Measurements from ENCODE around the gene HAND1.

HAND1 gene

DNA sequence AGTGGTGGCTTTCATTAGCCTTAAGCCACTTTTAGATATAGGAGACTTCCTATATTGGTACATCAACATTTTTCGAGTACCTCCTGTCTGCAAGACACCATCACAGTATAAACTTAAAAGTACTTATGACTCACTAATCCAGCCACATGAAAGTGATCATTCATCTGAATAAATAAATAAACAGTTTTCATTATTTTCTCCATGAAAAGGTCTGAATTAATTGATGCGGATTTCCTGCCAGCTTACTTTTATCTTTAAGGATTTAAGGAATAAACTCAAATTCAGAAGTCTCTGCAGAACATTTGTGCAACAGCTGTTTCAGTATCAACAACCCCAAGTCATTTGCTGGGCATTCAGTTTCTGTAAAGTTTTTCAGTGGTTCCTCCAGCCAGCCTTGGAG is 28.2 kb downstream of the HAND1 start:
- DNase-seq = no peak

DNA sequence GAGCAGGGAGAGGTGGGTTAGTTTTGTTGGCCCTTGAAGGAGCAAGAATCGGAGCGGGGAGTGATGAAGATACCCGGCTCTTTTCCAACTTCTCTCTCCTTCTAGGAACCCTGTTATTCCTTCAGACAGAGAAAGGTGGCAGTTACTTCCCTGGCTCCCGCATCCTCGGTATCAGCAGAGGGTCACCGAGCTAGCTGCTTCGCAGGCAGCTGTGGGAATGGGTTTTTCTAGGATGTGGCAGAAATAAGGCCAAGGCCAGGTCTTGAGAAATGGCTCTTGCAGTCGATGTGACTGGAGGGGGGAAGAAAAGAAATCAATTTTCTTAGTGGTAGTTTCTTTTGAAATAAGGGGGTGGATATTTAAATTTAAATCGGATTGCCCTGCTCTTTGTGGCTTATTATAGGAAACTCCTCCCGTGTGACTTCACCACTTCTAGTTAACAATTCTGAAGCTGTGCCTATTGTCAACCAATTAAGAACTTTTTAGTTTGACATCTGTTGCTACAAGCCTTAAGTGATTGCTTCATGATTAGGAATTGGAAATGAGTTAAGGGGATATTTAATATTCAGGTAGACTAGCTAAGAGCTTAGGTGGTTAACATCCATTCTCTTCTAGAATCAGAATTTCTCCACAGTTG is 30.8 kb downstream of the HAND1 start:
- no peak for DNase-seq

DNA sequence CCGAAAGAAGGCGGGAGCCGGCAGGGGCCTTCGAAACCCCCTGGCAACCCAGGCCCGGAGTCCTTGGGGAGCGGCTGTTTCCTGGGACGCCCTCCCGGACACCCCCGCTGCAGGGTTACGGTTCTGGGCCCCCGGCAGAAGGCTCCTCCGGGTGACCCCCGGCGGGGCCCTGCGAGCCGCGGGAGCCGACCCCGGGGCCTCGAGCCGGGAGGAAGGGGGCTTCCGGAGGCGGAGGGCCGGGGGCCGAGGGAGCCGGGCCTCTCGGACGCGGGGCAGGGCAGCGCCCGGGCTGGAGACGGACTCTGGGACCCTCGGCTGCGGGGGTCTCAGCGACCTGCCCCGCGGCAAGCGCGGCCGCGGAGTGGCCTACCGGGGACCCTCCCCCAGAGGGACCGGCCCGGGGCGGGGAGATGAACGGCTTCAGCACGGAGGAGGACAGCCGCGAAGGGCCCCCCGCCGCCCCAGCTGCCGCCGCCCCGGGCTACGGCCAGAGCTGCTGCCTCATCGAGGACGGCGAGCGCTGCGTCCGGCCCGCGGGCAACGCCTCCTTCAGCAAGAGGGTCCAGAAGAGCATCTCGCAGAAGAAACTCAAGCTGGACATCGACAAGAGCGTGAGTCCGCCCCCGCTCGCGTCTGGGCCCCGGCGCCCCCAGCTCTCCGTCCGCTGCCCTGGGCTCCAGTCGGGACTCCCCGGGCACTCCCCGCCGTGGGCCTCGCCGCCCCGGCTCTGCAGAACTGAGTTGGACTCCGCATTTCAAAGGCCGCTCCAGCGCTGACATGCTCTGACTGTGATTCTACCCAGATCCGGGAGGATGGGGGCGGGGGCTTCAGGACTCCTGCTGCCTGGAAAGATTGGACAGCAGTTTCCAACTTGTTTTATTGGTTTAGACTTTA is 31.6 kb downstream of the HAND1 start:
- DNase-seq = peak; percentile 48

DNA sequence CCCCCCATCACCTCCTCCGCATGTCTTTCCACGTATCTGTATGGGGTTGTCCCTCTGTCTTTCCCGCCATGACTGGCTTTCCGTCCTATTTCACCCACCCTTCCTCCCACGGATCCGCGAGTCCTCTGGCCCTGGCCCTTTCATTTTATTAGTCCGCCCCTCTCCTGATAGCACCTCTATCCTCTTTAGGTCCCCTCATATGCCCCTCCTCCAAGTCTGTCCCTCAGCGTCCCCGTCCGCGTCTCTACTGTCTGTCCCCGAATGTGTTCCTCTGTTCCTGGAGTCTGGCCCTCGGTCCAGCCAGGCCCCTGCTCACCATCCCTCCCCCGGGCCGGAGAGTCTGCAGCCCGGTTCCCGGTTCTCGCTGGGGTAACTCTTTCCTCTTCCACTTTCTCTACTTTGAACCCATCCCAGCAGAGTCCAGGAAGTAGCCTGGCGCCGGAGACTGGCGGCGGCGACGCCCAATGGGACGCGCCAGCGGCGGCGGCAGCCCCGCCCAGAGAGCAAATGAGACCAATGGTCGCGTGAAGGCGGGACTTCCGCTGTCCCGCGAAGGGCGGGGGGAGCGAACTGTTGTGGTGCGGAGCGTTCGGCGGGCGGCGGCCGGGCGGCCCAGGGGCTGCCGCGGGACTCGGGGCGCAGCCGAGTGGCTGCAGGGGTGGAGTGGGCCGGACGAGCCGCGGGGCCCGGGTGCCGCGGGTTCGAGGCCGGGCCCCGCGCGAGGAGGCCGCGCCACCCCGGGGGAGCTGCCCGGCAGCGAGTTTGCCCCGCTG is 32.4 kb downstream of the HAND1 start, which contains the start of gene SAP30L:
TSS of gene SAP30L (plus strand) at position 576 of the 773 bp plus-strand sequence. CDS start 608 bp downstream, outside the sequence.
- DNase-seq = peak; percentile 98

DNA sequence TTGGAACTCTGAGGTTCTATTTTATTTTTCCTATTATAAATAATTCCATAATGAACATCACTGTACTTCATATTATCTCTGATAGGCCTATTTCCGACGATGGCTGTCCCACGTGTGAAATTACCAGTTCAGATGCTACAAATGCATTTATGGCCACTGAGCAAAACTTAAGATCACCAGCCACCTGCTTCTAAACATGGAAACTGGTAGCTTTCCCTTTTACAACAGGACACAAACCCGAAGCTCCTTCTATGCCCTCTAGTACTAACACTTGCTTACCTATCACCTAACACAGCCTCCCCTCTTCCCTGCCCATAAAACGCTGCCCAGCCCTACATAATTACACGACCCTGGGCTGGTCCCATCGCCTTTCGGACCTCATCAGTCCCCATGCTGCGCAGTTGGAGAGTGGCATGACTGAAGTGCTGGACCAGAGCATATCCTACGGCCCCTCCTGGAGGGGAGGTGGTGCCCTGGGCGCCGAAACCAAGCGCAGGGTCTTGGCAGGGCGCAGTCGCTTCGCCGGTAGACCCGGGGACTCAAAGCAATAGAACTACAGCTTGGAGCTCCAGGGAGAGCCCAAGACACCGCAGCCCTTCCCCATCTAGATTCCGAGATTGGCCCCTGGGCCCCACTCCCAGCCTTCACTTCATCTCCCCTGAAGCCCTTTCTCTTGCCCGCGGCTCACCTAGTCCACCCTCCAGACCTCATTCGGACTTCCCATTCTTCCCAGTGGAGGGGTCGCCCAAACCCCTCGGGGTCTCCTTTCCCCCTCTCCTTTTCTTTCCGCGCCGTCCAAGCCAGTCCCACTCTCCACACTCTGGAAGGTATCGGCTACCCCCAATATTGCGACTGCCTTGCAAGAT is 33.2 kb downstream of the HAND1 start:
- DNase-seq = peak; percentile 8

DNA sequence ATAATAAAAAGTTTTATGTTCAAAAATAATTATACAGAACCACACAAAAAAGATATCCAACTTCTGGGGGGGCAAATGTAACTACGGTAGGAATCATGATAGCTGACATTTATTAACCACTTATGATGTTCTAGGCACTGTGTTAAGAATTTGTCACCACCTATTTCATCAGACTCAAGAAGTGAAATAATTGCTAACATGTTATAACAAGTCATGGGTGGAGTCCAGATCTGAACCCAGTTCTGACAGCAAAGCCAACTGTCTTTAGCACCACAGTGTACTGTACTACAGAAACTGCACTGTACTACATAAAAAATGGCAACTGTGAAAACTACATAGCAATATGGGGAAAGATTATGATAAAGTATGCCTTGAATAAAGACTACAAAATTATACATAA is 35.2 kb downstream of the HAND1 start:
- no peak for DNase-seq

DNA sequence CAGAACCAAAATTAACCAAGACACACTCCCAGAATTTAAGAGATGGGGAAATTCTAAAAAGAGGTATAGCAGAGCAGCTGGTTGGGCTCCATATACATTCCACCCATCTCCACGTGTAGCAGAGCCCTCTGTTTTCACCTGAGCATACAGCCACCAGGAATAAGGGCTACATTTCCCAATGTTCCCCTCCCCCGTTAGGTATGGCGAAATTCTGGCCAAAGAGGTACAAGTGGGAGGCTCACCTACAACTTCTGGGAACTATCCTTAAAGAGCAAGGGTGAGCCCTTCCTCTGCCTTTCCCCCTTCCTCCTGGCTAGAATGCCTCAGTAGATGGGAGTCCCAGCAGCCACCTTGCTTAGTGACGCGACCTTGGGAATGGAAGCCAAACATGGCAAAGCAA is 37.5 kb downstream of the HAND1 start:
- no peak for DNase-seq

DNA sequence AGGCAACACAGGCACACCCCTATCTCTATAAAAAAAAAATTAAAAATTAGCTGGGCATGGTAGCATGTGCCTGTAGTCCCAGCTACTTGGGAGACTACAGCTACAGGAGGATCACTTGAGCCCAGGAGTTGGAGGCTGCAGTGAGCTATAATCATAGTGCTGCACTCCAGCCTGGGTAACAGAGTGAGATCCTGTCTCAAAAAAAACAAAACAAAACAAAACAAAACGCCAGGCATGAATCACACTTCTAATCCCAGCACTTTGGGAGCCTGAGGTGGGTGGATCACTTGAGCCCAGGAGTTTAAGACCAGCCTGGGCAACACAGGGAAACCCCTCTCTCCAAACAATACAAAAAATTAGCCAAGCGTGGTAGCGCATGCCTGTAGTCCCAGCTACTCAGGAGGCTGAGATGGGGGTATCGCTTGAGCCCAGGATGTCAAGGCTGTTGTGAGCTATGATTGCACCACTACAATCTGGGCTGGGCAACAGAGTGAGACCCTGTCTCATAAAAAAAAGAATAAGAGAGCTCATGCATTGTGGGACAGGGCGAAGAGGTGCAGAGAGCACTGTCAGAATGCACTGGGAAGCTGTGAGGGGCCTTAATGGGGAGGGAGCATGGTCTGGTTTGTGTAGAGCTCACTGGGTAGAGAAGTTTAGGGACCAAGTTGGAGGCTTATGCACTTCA is 40.6 kb downstream of the HAND1 start:
- no peak for DNase-seq

DNA sequence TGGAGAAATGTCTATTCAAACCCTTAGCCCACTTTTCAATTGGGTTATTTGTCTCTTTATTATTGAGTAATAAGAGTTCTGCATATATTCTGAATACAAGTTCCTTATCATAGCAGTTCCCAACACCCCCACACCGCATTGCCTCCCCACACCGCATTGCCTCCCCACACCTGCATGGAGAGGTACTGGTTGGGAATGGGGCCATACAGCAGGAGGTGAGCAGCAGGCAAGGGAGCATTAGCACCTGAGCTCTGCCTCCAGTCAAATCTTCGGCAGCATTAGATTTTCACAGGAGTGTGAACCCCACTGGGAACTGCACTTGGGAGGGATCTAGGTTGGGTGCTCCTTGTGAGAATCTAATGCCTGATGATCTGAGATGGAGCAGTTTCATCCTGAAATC is 42.8 kb downstream of the HAND1 start:
- no peak for DNase-seq

DNA sequence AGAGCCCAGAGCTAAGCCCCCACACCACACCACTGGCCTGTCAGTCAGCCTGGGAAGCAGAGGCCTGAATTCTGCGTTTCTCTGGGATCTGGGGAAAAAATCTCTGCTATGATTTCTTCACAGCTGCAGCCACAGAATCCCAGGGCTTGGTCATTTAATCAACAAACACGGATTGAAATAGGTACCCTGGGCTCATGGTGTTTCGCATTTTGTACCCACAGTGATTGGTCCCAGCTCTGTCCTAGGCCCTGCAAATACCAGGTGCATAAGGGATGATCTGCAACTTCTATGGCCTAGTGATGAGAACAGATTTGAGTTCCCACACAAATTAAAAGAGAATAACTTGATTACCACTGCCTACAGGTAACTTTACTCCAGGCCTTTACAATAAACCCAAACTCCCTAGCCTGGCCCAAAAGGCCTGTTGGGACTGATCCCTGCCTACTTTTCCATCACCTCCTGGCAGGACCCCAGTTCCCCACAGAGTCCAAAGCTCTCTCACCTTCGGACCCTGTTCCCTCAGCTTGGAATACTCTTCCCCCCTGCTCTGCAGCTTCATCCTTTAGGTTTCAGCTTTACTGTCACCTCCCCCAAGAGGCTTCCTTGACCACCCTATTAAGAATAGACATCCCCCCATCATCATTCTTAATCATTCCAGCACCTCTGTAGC is 46.9 kb downstream of the HAND1 start:
- DNase-seq = no peak

DNA sequence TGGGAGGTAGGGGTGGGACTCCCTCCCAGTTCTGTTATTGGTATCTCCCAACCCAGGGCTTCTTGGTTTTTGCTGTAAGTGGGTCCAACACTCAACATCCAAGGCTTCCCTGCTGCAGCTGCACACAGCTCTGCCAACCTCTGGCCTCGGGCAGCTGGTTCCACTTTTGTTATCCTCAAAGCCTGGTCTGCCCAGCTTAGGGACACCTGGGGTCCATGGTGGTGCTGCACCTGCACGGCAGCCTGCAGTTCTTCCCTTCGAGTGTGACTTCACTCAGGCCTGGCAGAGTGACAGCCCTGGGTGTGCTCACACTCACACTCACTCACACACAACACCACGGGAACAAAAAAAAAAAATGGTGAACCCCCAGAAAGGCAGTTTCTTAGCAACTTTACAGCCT is 47.6 kb downstream of the HAND1 start:
- no peak for DNase-seq

DNA sequence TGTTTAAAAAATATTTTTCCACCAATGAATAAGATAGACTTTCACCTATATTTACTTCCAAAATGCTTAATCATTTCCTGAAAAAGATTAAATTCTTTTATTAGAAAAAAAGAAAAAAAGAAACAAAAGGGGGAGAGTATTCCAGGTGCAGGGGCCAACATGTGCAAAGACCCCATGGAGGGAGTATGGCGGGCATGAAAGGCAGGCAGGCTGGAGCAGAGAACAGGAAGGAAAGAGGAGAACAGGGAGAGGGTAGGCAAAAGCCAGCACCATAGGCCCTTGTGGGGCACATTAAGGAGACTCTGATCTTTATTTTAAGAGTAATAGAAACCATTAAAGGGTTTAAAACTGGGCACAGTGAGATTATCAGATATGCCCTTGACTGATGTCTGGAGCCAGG is 48.7 kb downstream of the HAND1 start:
- no peak for DNase-seq

DNA sequence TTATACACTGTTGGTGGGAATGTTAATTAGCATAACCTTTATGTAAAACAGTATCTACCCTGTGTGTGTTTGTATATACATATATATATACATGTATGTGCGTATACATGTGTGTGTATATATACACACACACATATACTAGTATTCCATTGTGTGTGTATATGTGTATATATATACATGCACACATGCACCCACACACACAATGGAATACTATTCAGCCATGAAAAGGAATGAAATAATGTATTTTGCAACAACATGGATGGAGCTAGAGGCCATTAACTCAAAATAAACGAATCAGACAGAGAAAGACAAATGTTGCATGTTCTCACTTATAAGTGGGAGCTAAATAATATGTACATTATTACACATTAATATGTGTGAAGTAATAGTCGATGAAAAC is 49.8 kb downstream of the HAND1 start:
- DNase-seq = no peak
